ENCODE results near the gene MPZL1. TPM values are rescaled to one million over a fixed set of nuclear protein-coding genes. Genes with fewer than 3 reads are reported as not detected.
"Not testable (repeated sequence)": the region's sequence is repeated elsewhere in the genome, so short reads cannot be mapped to it uniquely, and the experiment has no call there.

Gene MPZL1
- total and polyA plus RNA-seq, 4 experiments from 2014 or later: 5.4 to 15.8 (median 7.9) TPM

DNA sequence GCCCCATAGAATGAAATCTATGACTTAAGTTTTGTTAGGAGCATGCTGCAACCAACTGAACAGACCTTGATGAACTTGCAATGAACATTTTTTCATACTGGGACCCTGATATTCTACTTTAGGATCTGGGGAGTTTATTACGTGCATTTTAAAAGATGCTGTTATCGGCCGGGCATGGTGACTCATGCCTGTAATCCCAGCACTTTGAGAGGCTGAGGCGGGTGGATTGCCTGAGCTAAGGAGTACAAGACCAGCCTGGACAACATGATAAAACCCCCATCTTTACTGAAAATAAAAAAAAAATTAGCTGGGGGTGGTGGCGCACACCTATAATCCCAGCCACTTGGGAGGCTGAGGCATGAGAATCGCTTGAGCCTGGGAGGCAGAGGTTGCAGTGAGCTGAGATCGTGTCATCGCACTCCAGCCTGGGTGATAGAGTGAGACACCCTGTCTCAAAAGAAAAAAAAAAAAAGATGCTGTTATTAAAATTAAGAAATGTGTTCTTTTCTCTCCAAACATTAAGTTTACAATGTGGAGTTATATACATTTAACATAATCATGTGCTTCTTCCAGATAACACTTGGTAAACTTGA, 7.1 kb downstream of the MPZL1 start:
- Histone ChIP-seq H3K4me1 (ENCODE audit: insufficient read depth, low read length) (no peaks in the 10 kb centered on the region), H3K4me3 (ENCODE audit: low read length in 2 of 2) (no peak overlapping the region), H3K9me3 (ENCODE audit: control insufficient read depth in 1 of 2, low read length in 2 of 2) (no peaks in the 10 kb centered on the region), H3K27ac (ENCODE audit: low read depth, low read length) (no peak overlapping the region), H3K36me3 (ENCODE audit: insufficient read depth, low read length) (no peaks in the 10 kb centered on the region), H3K27me3 (ENCODE audit: insufficient read depth, low read length) (no peaks in the 10 kb centered on the region)
- Mint-ChIP-seq H3K9me3 (no peaks in the 10 kb centered on the region), H3K4me1 (peaks cover 2 to 10% (median 6%) of the 10 kb centered on the region in 4 donors), H3K27ac (no peak overlapping the region), H3K36me3 (peaks cover 0 to 4% of the 10 kb centered on the region in 2 donors), H3K4me3 (no peak overlapping the region), H3K27me3 (no peaks in the 10 kb centered on the region)
- DNase-seq: no peak
- intact Hi-C loops (cut with micrococcal nuclease): no loop called here
- POLR2A ChIA-PET (ENCODE audit: partially characterized antibody): no interaction called here
- CTCF ChIA-PET (ENCODE audit: partially characterized antibody): interaction anchor here (1.3 kb wide), 1 partner anchor 14 kb away, joined by 3 read pairs; no protein-coding TSS in a partner anchor

DNA sequence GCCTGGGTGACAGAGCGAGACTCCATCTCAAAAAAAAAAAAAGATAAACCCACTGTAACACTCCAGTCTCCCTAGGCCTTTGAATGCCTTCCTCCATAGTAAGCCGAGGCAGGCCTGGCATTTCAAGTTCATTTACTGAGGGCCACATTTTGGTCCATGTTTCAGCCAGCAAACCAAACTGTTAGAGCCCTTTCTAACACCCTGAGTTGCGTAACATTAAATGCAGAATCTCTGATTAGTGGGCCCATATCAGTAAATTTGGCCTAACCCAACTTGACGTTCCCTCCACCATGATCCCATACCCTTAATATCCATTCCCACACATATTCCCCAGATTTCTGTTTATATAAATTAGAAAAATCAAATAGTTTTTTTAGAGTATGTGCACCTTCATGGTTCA, 12.4 kb downstream of the MPZL1 start:
- CTCF ChIA-PET (ENCODE audit: partially characterized antibody): no interaction called here
- POLR2A ChIA-PET (ENCODE audit: partially characterized antibody): no interaction called here
- no peaks in the 10 kb centered on the region for H3K9me3 ChIP-seq (ENCODE audit: control insufficient read depth in 1 of 2, low read length in 2 of 2)
- no peak overlapping the region for H3K27ac Mint-ChIP-seq
- H3K36me3 Mint-ChIP-seq: peaks cover 0 to 9% of the 10 kb centered on the region in 2 donors
- H3K4me1 Mint-ChIP-seq: no peaks in the 10 kb centered on the region
- no peaks in the 10 kb centered on the region for H3K27me3 ChIP-seq (ENCODE audit: insufficient read depth, low read length)
- H3K4me1 ChIP-seq (ENCODE audit: insufficient read depth, low read length): no peaks in the 10 kb centered on the region
- no peak overlapping the region for H3K4me3 ChIP-seq (ENCODE audit: low read length in 2 of 2)
- no peak for DNase-seq
- H3K4me3 Mint-ChIP-seq: no peak overlapping the region
- no peaks in the 10 kb centered on the region for H3K36me3 ChIP-seq (ENCODE audit: insufficient read depth, low read length)
- intact Hi-C loops (cut with micrococcal nuclease): no loop called here
- H3K9me3 Mint-ChIP-seq: no peaks in the 10 kb centered on the region
- no peaks in the 10 kb centered on the region for H3K27me3 Mint-ChIP-seq
- H3K27ac ChIP-seq (ENCODE audit: low read depth, low read length): no peak overlapping the region

DNA sequence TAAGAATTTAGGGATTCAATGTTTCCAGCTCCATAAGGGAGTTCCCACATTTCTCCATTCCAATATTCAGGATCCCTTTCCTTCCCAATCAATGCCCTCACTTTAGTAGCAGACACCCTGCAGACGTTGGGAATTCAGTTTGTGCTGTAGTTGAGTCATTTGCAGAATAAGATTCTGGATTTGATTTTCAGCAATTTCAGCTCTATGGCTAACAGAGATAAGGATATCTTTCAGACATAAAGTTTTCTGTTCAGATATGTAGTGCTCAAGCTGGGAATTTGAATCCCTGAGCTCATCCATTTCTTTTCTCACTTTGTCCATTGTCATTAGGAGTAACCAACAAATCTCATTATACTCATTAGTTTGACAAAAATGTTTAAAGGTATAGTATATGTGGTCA, 13.1 kb downstream of the MPZL1 start:
- Histone ChIP-seq H3K36me3 (ENCODE audit: insufficient read depth, low read length) (no peaks in the 10 kb centered on the region), H3K9me3 (ENCODE audit: control insufficient read depth in 1 of 2, low read length in 2 of 2) (no peaks in the 10 kb centered on the region), H3K4me3 (ENCODE audit: low read length in 2 of 2) (no peak overlapping the region), H3K27me3 (ENCODE audit: insufficient read depth, low read length) (no peaks in the 10 kb centered on the region), H3K27ac (ENCODE audit: low read depth, low read length) (no peak overlapping the region), H3K4me1 (ENCODE audit: insufficient read depth, low read length) (no peaks in the 10 kb centered on the region)
- POLR2A ChIA-PET (ENCODE audit: partially characterized antibody): no interaction called here
- no peaks in the 10 kb centered on the region for H3K4me1 Mint-ChIP-seq
- H3K4me3 Mint-ChIP-seq: no peak overlapping the region
- H3K9me3 Mint-ChIP-seq: no peaks in the 10 kb centered on the region
- intact Hi-C loops (cut with micrococcal nuclease): no loop called here
- H3K27me3 Mint-ChIP-seq: no peaks in the 10 kb centered on the region
- peak overlapping the region in 1 of 7 donors; percentile 45 for H3K27ac Mint-ChIP-seq
- DNase-seq: no peak
- CTCF ChIA-PET (ENCODE audit: partially characterized antibody): no interaction called here
- peaks cover 0 to 9% of the 10 kb centered on the region in 2 donors for H3K36me3 Mint-ChIP-seq

DNA sequence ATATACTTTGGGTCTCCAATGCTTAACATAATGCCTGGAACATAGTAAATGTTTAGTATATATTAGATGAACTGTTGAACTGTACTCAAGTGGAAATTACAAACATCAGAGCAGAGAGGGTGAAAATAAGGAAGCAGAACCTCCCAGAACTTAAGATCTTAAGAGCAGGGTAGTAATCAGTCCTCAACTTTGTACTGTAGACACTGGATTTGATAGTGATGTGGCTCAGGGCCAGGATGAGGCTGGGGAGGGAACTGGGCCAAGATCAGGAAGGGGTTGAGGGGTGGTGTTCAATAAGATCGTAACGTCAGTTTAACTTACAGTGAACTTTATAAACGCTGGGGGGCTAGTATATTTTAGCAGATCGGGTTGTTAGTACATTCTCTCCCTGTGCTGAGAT, 15.4 kb downstream of the MPZL1 start:
- Mint-ChIP-seq H3K27me3 (no peaks in the 10 kb centered on the region), H3K27ac (no peak overlapping the region), H3K4me3 (no peak overlapping the region), H3K36me3 (peaks cover 0 to 5% of the 10 kb centered on the region in 2 donors), H3K4me1 (no peaks in the 10 kb centered on the region), H3K9me3 (no peaks in the 10 kb centered on the region)
- Histone ChIP-seq H3K27me3 (ENCODE audit: insufficient read depth, low read length) (no peaks in the 10 kb centered on the region), H3K36me3 (ENCODE audit: insufficient read depth, low read length) (no peaks in the 10 kb centered on the region), H3K9me3 (ENCODE audit: control insufficient read depth in 1 of 2, low read length in 2 of 2) (no peaks in the 10 kb centered on the region), H3K27ac (ENCODE audit: low read depth, low read length) (no peak overlapping the region), H3K4me1 (ENCODE audit: insufficient read depth, low read length) (no peaks in the 10 kb centered on the region), H3K4me3 (ENCODE audit: low read length in 2 of 2) (no peak overlapping the region)
- CTCF ChIA-PET (ENCODE audit: partially characterized antibody): no interaction called here
- intact Hi-C loops (cut with micrococcal nuclease): no loop called here
- DNase-seq: no peak
- POLR2A ChIA-PET (ENCODE audit: partially characterized antibody): no interaction called here

DNA sequence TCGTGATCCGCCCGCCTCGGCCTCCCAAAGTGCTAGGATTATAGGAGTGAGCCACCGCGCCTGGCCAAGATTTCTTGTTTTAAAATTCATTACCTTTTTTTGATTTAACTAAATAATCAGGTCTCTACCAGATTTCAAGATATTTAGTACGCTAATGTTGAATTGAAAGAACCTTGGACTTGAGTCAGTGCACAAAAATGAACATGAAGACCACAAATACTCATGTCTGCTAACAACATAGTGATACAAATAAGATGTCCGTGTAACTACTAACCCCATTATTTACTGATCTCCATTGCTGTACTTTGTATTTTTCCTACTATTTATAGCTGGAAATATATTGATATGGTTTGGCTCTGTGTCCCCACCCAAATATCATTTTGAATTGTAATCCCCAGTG, 16.4 kb downstream of the MPZL1 start:
- no peaks in the 10 kb centered on the region for H3K4me1 ChIP-seq (ENCODE audit: insufficient read depth, low read length)
- H3K4me3 ChIP-seq (ENCODE audit: low read length in 2 of 2): no peak overlapping the region
- Mint-ChIP-seq H3K9me3 (no peaks in the 10 kb centered on the region), H3K36me3 (peaks cover 0 to 5% of the 10 kb centered on the region in 2 donors), H3K4me1 (no peaks in the 10 kb centered on the region), H3K27ac (no peak overlapping the region), H3K4me3 (no peak overlapping the region), H3K27me3 (no peaks in the 10 kb centered on the region)
- no peak overlapping the region for H3K27ac ChIP-seq (ENCODE audit: low read depth, low read length)
- intact Hi-C loops (cut with micrococcal nuclease): no loop called here
- no peak for DNase-seq
- H3K27me3 ChIP-seq (ENCODE audit: insufficient read depth, low read length): no peaks in the 10 kb centered on the region
- no peaks in the 10 kb centered on the region for H3K9me3 ChIP-seq (ENCODE audit: control insufficient read depth in 1 of 2, low read length in 2 of 2)
- CTCF ChIA-PET (ENCODE audit: partially characterized antibody): no interaction called here
- no peaks in the 10 kb centered on the region for H3K36me3 ChIP-seq (ENCODE audit: insufficient read depth, low read length)
- POLR2A ChIA-PET (ENCODE audit: partially characterized antibody): no interaction called here

DNA sequence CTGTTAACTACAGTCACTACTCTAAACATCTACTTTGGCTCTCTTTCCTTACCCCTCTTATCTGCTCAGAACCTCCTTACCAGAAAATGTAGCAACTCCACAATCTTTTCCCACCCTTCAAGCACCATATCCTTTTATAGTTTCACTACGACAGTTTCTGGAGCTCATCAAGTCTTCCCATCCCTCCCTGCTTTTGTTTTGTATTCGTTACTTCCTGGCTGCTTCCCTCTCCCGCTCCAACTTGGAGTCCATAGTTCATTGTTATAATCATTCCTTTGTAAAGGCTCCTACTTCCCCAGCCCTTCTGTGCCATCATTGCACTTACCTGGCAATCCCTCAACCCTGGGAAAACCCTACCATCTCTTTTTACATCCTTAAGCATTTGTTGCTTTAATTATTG, 18.0 kb downstream of the MPZL1 start:
- ChIA-PET CTCF (ENCODE audit: partially characterized antibody) (interaction anchor here (1.2 kb wide), 1 partner anchor 25 kb away, joined by 3 read pairs; no protein-coding TSS in a partner anchor), POLR2A (ENCODE audit: partially characterized antibody) (no interaction called here)

DNA sequence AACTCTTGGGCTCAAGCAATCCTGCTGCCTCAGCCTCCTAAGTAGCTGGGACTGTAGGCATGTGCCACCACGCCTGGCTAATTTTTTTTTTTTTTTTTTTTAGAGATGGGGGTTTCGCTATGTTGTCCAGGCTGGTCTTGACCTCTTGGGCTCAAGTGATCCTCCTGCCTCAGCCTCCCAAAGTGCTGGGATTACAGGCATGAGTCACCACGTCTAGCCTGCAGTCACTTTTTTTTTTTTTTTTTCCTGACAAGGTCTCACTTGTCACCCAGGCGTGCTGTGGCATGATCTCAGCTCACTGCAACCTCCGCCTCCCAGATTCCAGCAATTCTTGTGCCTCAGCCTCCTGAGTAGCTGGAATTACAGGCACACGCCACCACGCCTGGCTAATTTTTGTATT, 19.3 kb downstream of the MPZL1 start:
- H3K4me3 Mint-ChIP-seq; H3K9me3 ChIP-seq (ENCODE audit: control insufficient read depth in 1 of 2, low read length in 2 of 2): not testable (repeated sequence)

More for the DNA sequence above, 18.0 kb downstream of the MPZL1 start:
- Histone ChIP-seq H3K9me3 (ENCODE audit: control insufficient read depth in 1 of 2, low read length in 2 of 2) (no peaks in the 10 kb centered on the region), H3K4me3 (ENCODE audit: low read length in 2 of 2) (no peak overlapping the region), H3K36me3 (ENCODE audit: insufficient read depth, low read length) (no peaks in the 10 kb centered on the region), H3K27me3 (ENCODE audit: insufficient read depth, low read length) (no peaks in the 10 kb centered on the region), H3K27ac (ENCODE audit: low read depth, low read length) (no peak overlapping the region), H3K4me1 (ENCODE audit: insufficient read depth, low read length) (no peaks in the 10 kb centered on the region)
- Mint-ChIP-seq H3K36me3 (peaks cover 0 to 5% of the 10 kb centered on the region in 2 donors), H3K4me3 (no peak overlapping the region), H3K9me3 (no peaks in the 10 kb centered on the region), H3K27ac (no peak overlapping the region), H3K27me3 (no peaks in the 10 kb centered on the region), H3K4me1 (no peaks in the 10 kb centered on the region)
- DNase-seq: no peak
- intact Hi-C loops (cut with micrococcal nuclease): no loop called here

More for the DNA sequence above, 19.3 kb downstream of the MPZL1 start:
- H3K27me3 Mint-ChIP-seq; H3K4me3 ChIP-seq (ENCODE audit: low read length in 2 of 2); H3K9me3 Mint-ChIP-seq; H3K4me1 ChIP-seq (ENCODE audit: insufficient read depth, low read length); CTCF ChIA-PET (ENCODE audit: partially characterized antibody); H3K36me3 Mint-ChIP-seq; H3K27me3 ChIP-seq (ENCODE audit: insufficient read depth, low read length); POLR2A ChIA-PET (ENCODE audit: partially characterized antibody); H3K27ac Mint-ChIP-seq; DNase-seq; H3K27ac ChIP-seq (ENCODE audit: low read depth, low read length); H3K4me1 Mint-ChIP-seq; intact Hi-C loops (cut with micrococcal nuclease); H3K36me3 ChIP-seq (ENCODE audit: insufficient read depth, low read length): not testable (repeated sequence)
